Lung (tissue), 12 donors: Measurements from ENCODE around the gene CUL4A. TPM values are rescaled to one million over a fixed set of nuclear protein-coding genes. Genes with fewer than 3 reads are reported as not detected.

Experiments used
- ATAC-seq: fragments of 200-7000 bp; cut with Tn5 transposase; one replicate; pipeline ENCODE4 v1.9.1; 2020; ENCODE audit warnings: moderate number of reproducible peaks; ENCODE audit not compliant: insufficient read depth, low FRiP score
- DNase-seq, 3 donors: peaks; one replicate each; pipeline ENCODE4 v3.0.0-alpha.2; 2013 to 2017
- H3K27ac ChIP-seq, 2 donors: one replicate each; pipeline ENCODE4 v1.5.1; 2013; ENCODE audit warnings: mild to moderate bottlenecking in 2 of 2, moderate library complexity in 2 of 2, control low read depth in 1 of 2, inconsistent platforms in 1 of 2, low read depth in 1 of 2, low read length in 1 of 2
- H3K27me3 ChIP-seq, 3 donors: one replicate each; pipeline ENCODE4 v1.5.1; 2013; ENCODE audit warnings: low read length in 2 of 3; ENCODE audit not compliant: control insufficient read depth in 3 of 3, insufficient read depth in 3 of 3
- H3K36me3 ChIP-seq, 4 donors: one replicate each; pipeline ENCODE4 v1.5.1; 2013; ENCODE audit warnings: low read length in 4 of 4, mild to moderate bottlenecking in 1 of 4, moderate library complexity in 1 of 4; ENCODE audit not compliant: control insufficient read depth in 4 of 4, insufficient read depth in 4 of 4
- H3K4me1 ChIP-seq, 5 donors: one replicate each; pipeline ENCODE4 v1.5.1; 2013; ENCODE audit warnings: low read length in 5 of 5, mild to moderate bottlenecking in 2 of 5, moderate library complexity in 1 of 5; ENCODE audit not compliant: control insufficient read depth in 5 of 5, insufficient read depth in 5 of 5
- H3K4me3 ChIP-seq: one replicate; pipeline ENCODE4 v1.5.1; 2013; ENCODE audit warnings: mild to moderate bottlenecking, control low read depth, moderate library complexity
- H3K9ac ChIP-seq, 2 donors: one replicate each; pipeline ENCODE4 v1.5.1; 2013; ENCODE audit warnings: low read length in 2 of 2, control low read depth in 1 of 2; ENCODE audit not compliant: insufficient read depth in 1 of 2
- H3K9me3 ChIP-seq, 4 donors: one replicate each; pipeline ENCODE4 v1.5.1; 2013; ENCODE audit warnings: low read length in 3 of 4, mild to moderate bottlenecking in 1 of 4, moderate library complexity in 1 of 4; ENCODE audit not compliant: control insufficient read depth in 4 of 4, insufficient read depth in 3 of 4
- CTCF ChIP-seq: IDR thresholded peaks from 2 replicates; pipeline ENCODE4 v1.5.1; 2012; ENCODE audit warnings: mild to moderate bottlenecking; ENCODE audit errors: control extremely low read depth, extremely low read depth
- WGBS, 2 donors: extraction: QIAGEN DNeasy Blood & Tissue Kit; methylation state at CpG; one replicate each; pipeline ENCODE4 v1.1.7; 2013; 5-methylcytosine and 5-hydroxymethylcytosine counted together
- polyA plus RNA-seq, 2 donors: library from polyadenylated mRNA; stranded (reverse); fragments of 200-250 nt; gene quantifications; one replicate each; pipeline ENCODE4 v1.2.1, GENCODE V29; 2013
- total RNA-seq, 2 donors: library from RNA; depleted of rRNA in 1 of 2; stranded (reverse); fragments of >200 nt in 1 of 2; gene quantifications; one replicate each; pipeline ENCODE4 v1.2.1, GENCODE V29; 2014 to 2021
- donor health status: control.
- donor health status: control.
- donor health status: Bipolar disorder and iron deficiency.
- donor health status: healthy.
- donor health status: DM: yes; HTN: yes; CAD: no.

CUL4A gene
- total and polyA plus RNA-seq, 4 donors = 29.2 to 88.1 (median 57.5) TPM

GRCh38 chr13:113166266-113166665, 43.1 kb upstream of the CUL4A start:
- H3K9me3 ChIP-seq = peaks cover 0 to 4% (median 1%) of the 10 kb centered on the region in 4 donors
- no peak overlapping the region for H3K27ac ChIP-seq
- DNase-seq = no peak
- H3K9ac ChIP-seq = no peak overlapping the region
- ATAC-seq = no peak
- peaks cover 0 to 13% (median 0%) of the 10 kb centered on the region in 3 donors for H3K27me3 ChIP-seq
- peaks cover 0 to 9% (median 3%) of the 10 kb centered on the region in 4 donors for H3K36me3 ChIP-seq
- 89 to 90% methylated on average over 10 of the region's 10 CpGs for WGBS, 2 donors
- H3K4me1 ChIP-seq = peaks cover 0 to 7% (median 0%) of the 10 kb centered on the region in 5 donors
- TF ChIP-seq CTCF = no peak
- no peak overlapping the region for H3K4me3 ChIP-seq

- Histone ChIP-seq H3K27me3 (peaks cover 0 to 13% (median 0%) of the 10 kb centered on the region in 3 donors), H3K9me3 (peaks cover 0 to 4% (median 1%) of the 10 kb centered on the region in 4 donors), H3K4me1 (peaks cover 0 to 7% (median 0%) of the 10 kb centered on the region in 5 donors), H3K9ac (no peak overlapping the region), H3K36me3 (peaks cover 3 to 11% (median 3%) of the 10 kb centered on the region in 4 donors), H3K4me3 (no peak overlapping the region), H3K27ac (no peak overlapping the region)
- WGBS, 2 donors = 92% methylated on average over 5 of the region's 5 CpGs
- ATAC-seq (no peak), DNase-seq (no peak)
- TF ChIP-seq CTCF = no peak
Observed at GRCh38 chr13:113166681-113167080, 42.7 kb upstream of the CUL4A start.

- no peak for ATAC-seq
- no peak overlapping the region for H3K4me3 ChIP-seq
Observed at GRCh38 chr13:113167155-113167554, 42.3 kb upstream of the CUL4A start.

More at GRCh38 chr13:113167155-113167554, 42.3 kb upstream of the CUL4A start:
- TF ChIP-seq CTCF = no peak
- Histone ChIP-seq H3K4me1 (peaks cover 0 to 7% (median 0%) of the 10 kb centered on the region in 5 donors), H3K27me3 (peaks cover 0 to 13% (median 0%) of the 10 kb centered on the region in 3 donors), H3K9ac (no peak overlapping the region), H3K27ac (no peak overlapping the region), H3K9me3 (peaks cover 0 to 4% (median 1%) of the 10 kb centered on the region in 4 donors), H3K36me3 (peaks cover 3 to 11% (median 7%) of the 10 kb centered on the region in 4 donors)
- no peak for DNase-seq
- WGBS, 2 donors = 89 to 92% methylated on average over 10 of the region's 10 CpGs
